GM21576 (cell line): ENCODE data around the gene ACTA1.
"Not testable (repeated sequence)": the region's sequence is repeated elsewhere in the genome, so short reads cannot be mapped to it uniquely, and the experiment has no call there.

Experiments
- ATAC-seq: cut with Tn5 transposase; IDR thresholded peaks from one replicate; pipeline ENCODE4 v1.9.1; 2021; ENCODE audit warnings: mild to moderate bottlenecking, moderate library complexity; ENCODE audit not compliant: unreplicated experiment

ACTA1 gene

DNA sequence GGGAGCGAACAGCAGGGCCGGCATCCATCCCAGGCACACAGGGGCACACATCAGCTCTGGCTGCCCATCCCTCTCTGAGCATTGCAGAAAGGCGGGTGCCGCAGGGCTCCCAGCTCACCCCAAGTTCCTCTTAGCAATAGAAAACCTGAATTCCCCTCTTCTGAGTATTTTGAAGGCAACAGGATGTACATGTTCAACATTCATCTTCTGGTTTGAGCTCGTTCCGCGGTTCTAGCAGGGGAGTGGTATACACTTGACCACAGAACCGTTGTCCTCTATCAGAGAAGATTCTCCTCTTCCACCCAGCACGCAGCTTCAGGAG is 23.6 kb downstream of the ACTA1 start:
- ATAC-seq, result no peak

DNA sequence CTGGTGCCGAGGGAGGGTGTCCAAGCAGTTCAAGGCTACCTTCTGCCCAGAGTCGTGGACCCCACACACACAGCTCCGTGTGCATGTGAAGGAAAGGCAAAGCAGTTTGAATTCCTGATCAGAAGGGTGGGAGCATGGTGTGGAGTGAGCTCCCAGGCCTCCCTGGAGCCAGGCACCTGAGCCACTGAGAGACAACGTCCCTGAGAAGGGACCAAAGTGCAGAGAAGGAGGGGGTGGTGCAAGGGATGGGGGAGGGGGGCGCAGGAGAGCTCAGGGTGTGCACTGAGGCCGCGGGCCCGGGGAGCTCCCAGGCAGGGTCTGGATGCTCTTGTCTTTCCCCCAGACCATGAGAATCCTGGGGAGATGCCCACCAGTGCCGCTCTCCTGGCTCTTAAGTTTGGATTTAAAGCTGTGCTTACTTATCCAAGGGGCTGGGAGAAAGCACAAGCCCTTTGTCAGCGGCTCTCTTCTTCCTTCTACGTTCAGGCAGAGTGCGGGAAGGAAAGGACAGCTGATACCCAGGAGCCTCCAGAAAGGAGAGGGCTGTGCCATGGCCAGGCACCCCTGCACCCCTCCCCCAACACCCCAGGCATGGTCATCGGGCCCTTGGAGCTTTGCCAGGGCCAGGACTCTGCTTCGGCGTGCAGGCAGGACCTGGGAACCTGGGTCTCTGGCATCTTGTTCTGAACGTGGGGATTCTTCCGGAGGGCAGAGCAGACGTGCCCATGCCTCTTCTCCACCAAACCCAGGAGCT is 24.1 kb downstream of the ACTA1 start:
- ATAC-seq, result no peak

GRCh38 chr1:229408458-229409037 is 25.3 kb downstream of the ACTA1 start:
- ATAC-seq, result no peak

- no peak for ATAC-seq
Observed at GRCh38 chr1:229407206-229408026, 26.5 kb downstream of the ACTA1 start.

DNA sequence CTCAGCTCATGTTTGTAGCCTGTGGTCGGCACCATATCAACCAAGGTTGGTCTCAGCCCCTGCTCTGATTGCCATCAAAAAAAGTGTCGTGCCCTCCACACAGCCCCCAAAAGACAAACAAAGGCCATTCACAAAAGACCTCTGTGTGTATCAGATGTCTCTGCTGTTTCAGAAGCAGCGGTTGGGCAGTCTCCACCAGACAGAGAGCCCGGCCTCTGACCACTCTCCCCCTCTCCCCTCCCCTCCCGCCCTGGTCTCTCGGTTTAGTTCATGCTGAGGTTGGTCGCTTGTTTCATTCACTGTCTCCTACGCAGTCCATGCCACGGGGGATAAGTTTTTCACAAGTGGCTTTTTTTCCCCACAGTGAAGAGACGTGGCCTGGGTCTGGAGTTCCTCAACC is 27.1 kb downstream of the ACTA1 start:
- ATAC-seq, result no peak

DNA sequence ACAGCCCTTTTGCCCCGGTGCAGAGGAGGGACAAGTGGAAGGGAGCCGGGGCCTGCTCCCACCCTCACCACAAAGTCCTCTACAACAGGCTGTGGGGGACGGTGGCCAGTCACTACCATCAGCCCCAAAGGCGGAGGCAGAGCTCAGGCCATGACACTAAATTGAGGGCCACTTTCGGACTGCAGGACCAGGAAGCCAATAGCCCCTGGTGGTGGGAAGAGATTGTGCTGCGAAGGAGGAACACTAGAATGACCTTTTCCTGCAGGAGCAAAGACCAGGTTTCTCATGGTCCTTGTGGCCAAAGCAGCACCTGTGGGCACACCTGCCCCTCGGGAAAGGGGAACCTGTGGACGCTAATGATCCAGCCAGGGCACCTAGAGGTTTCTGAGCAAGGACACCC is 30.3 kb downstream of the ACTA1 start:
- no peak for ATAC-seq

DNA sequence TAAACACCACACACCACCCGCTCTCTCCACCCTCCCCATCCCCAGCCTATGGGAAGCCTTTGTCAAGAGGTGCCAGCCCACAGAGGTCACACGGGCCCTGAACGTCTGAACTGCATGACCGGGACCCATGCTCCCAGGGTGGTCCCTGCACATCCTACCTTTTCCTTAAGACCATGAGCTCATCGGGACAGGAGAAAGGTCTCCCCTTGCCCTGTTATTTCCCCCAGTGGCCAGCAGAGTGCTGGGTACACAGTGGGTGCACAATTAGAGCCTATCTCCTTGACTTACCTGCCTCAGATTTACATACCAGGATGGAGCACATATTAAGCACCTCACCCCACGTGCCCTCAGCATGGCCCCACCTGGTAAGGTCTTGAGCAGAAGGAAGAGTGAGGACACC is 30.9 kb downstream of the ACTA1 start:
- no peak for ATAC-seq

DNA sequence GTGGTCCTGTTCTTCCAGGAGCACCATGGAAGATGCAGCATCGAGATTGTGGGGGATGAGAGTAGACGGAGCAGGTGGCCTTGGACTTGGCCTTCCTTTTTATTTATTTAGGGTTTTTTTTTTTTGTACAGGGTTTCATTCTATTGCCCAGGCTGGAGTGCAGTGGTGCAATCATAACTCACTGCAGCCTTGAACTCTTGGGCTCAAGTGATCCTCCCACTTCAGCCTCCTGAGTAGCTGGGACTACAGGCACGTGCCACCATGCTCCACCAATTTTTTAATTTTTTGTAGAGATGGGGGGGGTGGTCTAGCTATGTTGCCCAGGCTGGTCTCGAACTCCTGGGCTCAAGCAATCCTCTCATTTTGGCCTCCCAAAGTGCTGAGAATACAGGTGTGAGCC is 31.6 kb downstream of the ACTA1 start:
- ATAC-seq, result not testable (repeated sequence)

- no peak for ATAC-seq
Observed at GRCh38 chr1:229397762-229398161, 36.1 kb downstream of the ACTA1 start.

- no peak for ATAC-seq
Observed at GRCh38 chr1:229396585-229397206, 37.2 kb downstream of the ACTA1 start.

DNA sequence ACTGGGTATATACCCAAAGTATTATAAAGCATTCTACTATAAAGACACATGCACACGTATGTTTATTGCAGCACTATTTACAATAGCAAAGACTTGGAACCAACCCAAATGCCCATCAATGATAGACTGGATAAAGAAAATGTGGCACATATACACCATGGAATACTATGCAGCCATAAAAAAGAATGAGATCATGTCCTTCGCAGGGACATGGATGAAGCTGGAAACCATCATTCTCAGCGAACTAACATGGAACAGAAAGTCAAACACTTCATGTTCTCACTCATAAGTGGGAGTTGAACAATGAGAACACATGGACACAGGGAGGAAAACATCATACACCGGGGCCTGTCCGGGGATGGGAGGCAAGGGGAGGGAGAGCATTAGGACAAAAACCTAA is 39.4 kb downstream of the ACTA1 start:
- ATAC-seq, result not testable (repeated sequence)

- ATAC-seq, result no peak
Observed at GRCh38 chr1:229392936-229393335, 41.0 kb downstream of the ACTA1 start.

- ATAC-seq, result no peak
Observed at GRCh38 chr1:229390130-229390529, 43.8 kb downstream of the ACTA1 start.

- ATAC-seq, result no peak
Observed at GRCh38 chr1:229388897-229389580, 44.9 kb downstream of the ACTA1 start.

DNA sequence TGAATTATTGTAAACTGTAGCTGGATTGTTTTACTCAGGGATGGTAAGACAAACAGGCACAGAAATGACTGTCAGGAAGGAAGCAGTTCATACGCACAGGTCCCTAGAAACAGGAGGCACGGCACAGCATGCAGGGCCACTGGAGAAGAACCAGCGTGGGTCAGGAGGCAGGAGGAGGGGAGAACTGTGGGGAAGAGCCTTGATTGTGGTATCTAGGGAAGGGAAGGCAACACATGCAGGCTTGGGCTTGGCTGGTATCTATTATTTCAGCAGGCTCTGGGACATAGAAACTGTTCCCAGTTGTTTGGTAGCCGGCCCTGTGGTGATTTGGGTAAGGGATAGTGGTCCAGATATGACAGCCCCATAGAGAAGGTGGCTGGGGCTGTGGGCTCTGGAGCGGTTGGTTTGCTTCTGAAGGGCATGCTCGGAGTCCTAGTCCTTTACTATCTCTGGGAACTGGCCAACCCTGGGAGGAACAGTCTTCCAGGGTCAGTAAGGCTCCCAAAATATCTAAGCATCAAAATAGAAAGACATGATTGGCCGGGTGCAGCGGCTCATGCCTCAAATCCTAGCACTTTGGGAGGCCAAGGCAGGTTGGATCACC is 47.9 kb downstream of the ACTA1 start:
- no peak for ATAC-seq

- no peak for ATAC-seq
Observed at GRCh38 chr1:229384822-229385221, 49.1 kb downstream of the ACTA1 start.

DNA sequence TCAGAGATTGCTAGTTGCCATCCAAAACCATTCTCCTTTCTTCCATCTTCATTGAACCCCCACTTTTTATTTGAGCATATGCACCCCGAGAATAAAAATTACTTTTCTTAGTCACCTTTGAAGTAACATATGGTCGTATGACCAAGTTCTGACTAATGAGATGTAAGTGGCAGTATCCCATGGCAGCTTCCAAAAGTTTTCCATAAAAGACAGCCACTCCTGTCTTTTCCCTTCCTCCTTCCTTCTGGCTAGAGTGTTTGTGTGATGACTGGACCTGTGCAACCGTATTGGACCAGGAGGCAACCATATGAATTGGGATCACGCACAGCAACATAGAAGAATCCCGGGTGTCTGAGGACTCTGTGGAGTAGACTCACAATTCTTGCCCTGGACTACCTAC is 49.9 kb downstream of the ACTA1 start:
- no peak for ATAC-seq

DNA sequence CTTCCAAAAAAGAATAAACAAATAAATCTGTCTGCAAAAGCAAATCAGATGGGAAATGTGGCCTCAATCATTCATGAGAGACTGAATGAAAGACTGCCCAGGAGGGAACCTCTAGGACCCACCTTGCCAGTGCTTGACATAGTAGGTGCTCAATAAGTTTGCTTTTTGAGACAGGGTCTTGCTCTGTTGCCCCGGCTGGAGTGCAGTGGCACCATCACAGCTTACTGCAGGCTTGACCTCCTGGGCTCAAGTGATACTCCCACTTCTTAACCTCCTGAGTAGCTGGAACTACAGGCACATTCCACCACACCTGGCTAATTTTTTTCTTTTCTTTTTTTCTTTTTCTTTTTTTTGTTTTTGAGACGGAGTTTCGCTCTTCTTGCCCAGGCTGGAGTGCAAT is 50.7 kb downstream of the ACTA1 start:
- ATAC-seq, result no peak
